ENCODE data around the gene STK32C.

DNA sequence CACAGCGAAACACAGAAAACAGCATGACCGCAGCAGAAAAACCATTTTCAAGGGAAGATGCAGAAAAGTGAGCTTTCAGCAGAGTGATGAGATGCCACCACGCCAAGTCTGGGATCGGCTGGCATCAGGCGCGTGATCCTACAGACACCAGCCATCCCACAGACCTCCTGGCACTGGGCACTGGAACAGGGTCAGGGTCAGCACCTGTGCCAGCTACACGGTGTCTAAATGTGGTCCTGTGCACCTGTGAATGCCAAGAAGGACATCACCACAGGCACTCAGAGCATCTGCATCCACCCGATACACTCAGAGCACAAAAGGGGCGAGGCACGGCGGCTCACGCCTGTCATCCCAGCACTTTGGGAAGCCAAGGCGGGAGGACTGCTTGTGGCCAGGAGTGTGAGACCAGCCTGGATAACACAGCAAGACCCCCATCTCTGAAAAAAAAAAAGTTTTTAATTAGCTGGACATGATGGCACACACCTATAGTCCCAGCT is 31.5 kb downstream of the STK32C start:
- TF ChIP-seq, protein P1, sequence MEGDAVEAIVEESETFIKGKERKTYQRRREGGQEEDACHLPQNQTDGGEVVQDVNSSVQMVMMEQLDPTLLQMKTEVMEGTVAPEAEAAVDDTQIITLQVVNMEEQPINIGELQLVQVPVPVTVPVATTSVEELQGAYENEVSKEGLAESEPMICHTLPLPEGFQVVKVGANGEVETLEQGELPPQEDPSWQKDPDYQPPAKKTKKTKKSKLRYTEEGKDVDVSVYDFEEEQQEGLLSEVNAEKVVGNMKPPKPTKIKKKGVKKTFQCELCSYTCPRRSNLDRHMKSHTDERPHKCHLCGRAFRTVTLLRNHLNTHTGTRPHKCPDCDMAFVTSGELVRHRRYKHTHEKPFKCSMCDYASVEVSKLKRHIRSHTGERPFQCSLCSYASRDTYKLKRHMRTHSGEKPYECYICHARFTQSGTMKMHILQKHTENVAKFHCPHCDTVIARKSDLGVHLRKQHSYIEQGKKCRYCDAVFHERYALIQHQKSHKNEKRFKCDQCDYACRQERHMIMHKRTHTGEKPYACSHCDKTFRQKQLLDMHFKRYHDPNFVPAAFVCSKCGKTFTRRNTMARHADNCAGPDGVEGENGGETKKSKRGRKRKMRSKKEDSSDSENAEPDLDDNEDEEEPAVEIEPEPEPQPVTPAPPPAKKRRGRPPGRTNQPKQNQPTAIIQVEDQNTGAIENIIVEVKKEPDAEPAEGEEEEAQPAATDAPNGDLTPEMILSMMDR (IDR thresholded peaks at IDR 0.05), result no peak
- no peak for TF ChIP-seq POLR2A (IDR thresholded peaks at IDR 0.05)

Measured in upper lobe of left lung (tissue), 4 donors.